Measurements from ENCODE around the gene UBE4B. TPM values are rescaled to one million over a fixed set of nuclear protein-coding genes. Genes with fewer than 3 reads are reported as not detected.
"Not testable (repeated sequence)": the region's sequence is repeated elsewhere in the genome, so short reads cannot be mapped to it uniquely, and the experiment has no call there.

Gene UBE4B
- total RNA-seq, 1 donor, result 73.1 TPM

- no peaks in the 10 kb centered on the region for H3K36me3 ChIP-seq (ENCODE audit: insufficient read depth, low read length)
- no peak overlapping the region for H3K4me3 ChIP-seq (ENCODE audit: insufficient read depth, low read length)
- no peaks in the 10 kb centered on the region for H3K79me2 ChIP-seq (ENCODE audit: insufficient read depth, low read length)
- no peak overlapping the region for H3K4me2 ChIP-seq (ENCODE audit: insufficient read depth, low read length)
- H3K4me1 ChIP-seq (ENCODE audit: insufficient read depth, low read length), result no peaks in the 10 kb centered on the region
- no peak for DNase-seq (ENCODE audit: insufficient read length, low spot score, missing footprints)
- H4K20me1 ChIP-seq (ENCODE audit: insufficient read depth, low read length), result no peaks in the 10 kb centered on the region
- no peak overlapping the region for H2AFZ ChIP-seq (ENCODE audit: low read length)
- TF ChIP-seq CTCF (IDR thresholded peaks at IDR 0.05; ENCODE audit: extremely low read depth, low read depth, low read length), result no peak
- no peak overlapping the region for H3K27ac ChIP-seq (ENCODE audit: low read depth, low read length)
- no peaks in the 10 kb centered on the region for H3K27me3 ChIP-seq (ENCODE audit: insufficient read depth, low read length)
- H3K9me3 ChIP-seq (ENCODE audit: low read depth, low read length), result no peaks in the 10 kb centered on the region
These were observed 7.4 kb upstream of the UBE4B start for GRCh38 chr1:10025354-10025753.

- no peaks in the 10 kb centered on the region for H3K79me2 ChIP-seq (ENCODE audit: insufficient read depth, low read length)
- H3K27me3 ChIP-seq (ENCODE audit: insufficient read depth, low read length), result no peaks in the 10 kb centered on the region
- no peak overlapping the region for H3K27ac ChIP-seq (ENCODE audit: low read depth, low read length)
- no peaks in the 10 kb centered on the region for H4K20me1 ChIP-seq (ENCODE audit: insufficient read depth, low read length)
- H3K4me3 ChIP-seq (ENCODE audit: insufficient read depth, low read length), result no peak overlapping the region
- DNase-seq (ENCODE audit: insufficient read length, low spot score, missing footprints), result no peak
- no peaks in the 10 kb centered on the region for H3K36me3 ChIP-seq (ENCODE audit: insufficient read depth, low read length)
- H2AFZ ChIP-seq (ENCODE audit: low read length), result no peak overlapping the region
- H3K4me1 ChIP-seq (ENCODE audit: insufficient read depth, low read length), result peaks cover 8% of the 10 kb centered on the region
- no peak overlapping the region for H3K4me2 ChIP-seq (ENCODE audit: insufficient read depth, low read length)
- TF ChIP-seq CTCF (IDR thresholded peaks at IDR 0.05; ENCODE audit: extremely low read depth, low read depth, low read length), result no peak
- no peaks in the 10 kb centered on the region for H3K9me3 ChIP-seq (ENCODE audit: low read depth, low read length)
These were observed 5.7 kb upstream of the UBE4B start for GRCh38 chr1:10027027-10027426.

GRCh38 chr1:10028956-10029500 lies 3.7 kb upstream of the UBE4B start:
- H2AFZ ChIP-seq (ENCODE audit: low read length); H3K27ac ChIP-seq (ENCODE audit: low read depth, low read length); H3K4me3 ChIP-seq (ENCODE audit: insufficient read depth, low read length); DNase-seq (ENCODE audit: insufficient read length, low spot score, missing footprints); H3K27me3 ChIP-seq (ENCODE audit: insufficient read depth, low read length); H4K20me1 ChIP-seq (ENCODE audit: insufficient read depth, low read length); H3K9me3 ChIP-seq (ENCODE audit: low read depth, low read length); H3K36me3 ChIP-seq (ENCODE audit: insufficient read depth, low read length); H3K4me2 ChIP-seq (ENCODE audit: insufficient read depth, low read length): not testable (repeated sequence)
- peaks cover 11% of the 10 kb centered on the region for H3K79me2 ChIP-seq (ENCODE audit: insufficient read depth, low read length)
- peaks cover 16% of the 10 kb centered on the region for H3K4me1 ChIP-seq (ENCODE audit: insufficient read depth, low read length)

DNA sequence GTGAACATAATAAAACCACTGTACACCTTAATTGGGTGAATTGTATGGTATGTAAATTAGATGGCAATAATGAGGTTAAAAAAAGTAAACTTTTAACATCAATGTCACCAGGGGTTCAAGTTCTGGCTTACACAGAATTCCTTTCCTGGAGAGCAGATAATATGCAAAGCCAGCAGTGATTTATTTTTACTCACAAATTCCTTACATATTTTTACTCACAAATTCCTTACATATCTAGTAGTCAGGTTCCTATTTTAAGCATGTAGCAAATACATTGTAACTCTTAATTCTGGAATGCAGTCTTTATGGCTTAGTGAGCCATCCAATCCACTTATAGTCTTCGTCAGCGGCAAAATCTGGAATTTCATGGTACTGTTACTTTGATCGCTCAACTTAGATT lies 1.3 kb upstream of the UBE4B start:
- no peak overlapping the region for H2AFZ ChIP-seq (ENCODE audit: low read length)
- H3K4me3 ChIP-seq (ENCODE audit: insufficient read depth, low read length), result no peak overlapping the region
- DNase-seq (ENCODE audit: insufficient read length, low spot score, missing footprints), result peak; percentile 91
- peaks cover 30% of the 10 kb centered on the region for H3K79me2 ChIP-seq (ENCODE audit: insufficient read depth, low read length)
- H3K4me2 ChIP-seq (ENCODE audit: insufficient read depth, low read length), result peak overlapping the region; percentile 20
- H3K36me3 ChIP-seq (ENCODE audit: insufficient read depth, low read length), result no peaks in the 10 kb centered on the region
- peaks cover 3% of the 10 kb centered on the region for H4K20me1 ChIP-seq (ENCODE audit: insufficient read depth, low read length)
- no peaks in the 10 kb centered on the region for H3K27me3 ChIP-seq (ENCODE audit: insufficient read depth, low read length)
- TF ChIP-seq CTCF (IDR thresholded peaks at IDR 0.05; ENCODE audit: extremely low read depth, low read depth, low read length), result no peak
- H3K27ac ChIP-seq (ENCODE audit: low read depth, low read length), result no peak overlapping the region
- H3K9me3 ChIP-seq (ENCODE audit: low read depth, low read length), result no peaks in the 10 kb centered on the region
- peaks cover 23% of the 10 kb centered on the region for H3K4me1 ChIP-seq (ENCODE audit: insufficient read depth, low read length)

Data from osteoblast (primary cell).